ENCODE results near the gene HELT. TPM values are rescaled to one million over a fixed set of nuclear protein-coding genes. Genes with fewer than 3 reads are reported as not detected.
"Not testable (repeated sequence)": the region's sequence is repeated elsewhere in the genome, so short reads cannot be mapped to it uniquely, and the experiment has no call there.

Gene HELT
- total and polyA plus RNA-seq, 2 experiments from 2014 or later: not detected

DNA sequence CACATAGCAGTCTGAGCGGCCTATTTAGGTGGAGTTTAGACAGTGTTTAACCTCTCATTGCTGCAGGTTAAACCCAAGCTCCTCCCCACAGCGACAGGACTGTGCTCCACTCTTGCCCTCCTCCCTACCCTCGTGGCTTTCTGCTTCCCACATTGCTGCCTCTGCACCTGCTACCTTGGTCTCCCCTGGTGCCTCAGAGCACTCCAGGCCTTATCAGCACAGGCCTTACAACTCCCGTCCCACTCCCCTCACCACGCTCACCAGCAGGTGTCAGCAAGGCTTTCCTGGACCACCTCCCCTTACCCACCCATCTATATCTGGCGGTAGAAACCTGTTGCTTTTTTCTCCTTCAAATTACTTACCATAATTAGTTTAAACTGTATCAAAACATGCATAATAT, 18.6 kb downstream of the HELT start:
- no peak overlapping the region for H3K4me3 ChIP-seq
- H3F3A ChIP-seq (ENCODE audit: insufficient read depth): no peaks in the 10 kb centered on the region
- peaks cover 11% of the 10 kb centered on the region for H3K27me3 ChIP-seq (replicated peaks; ENCODE audit: insufficient read depth)
- no peaks in the 10 kb centered on the region for H4K20me1 ChIP-seq (ENCODE audit: insufficient read depth)
- TF ChIP-seq EZH2 (IDR thresholded peaks at IDR 0.05; ENCODE audit: insufficient read depth, poor library complexity, severe bottlenecking): no peak
- no peak for TF ChIP-seq EZH2phosphoT487 (IDR thresholded peaks at IDR 0.05; ENCODE audit: insufficient read depth, low read depth)
- no peak overlapping the region for H3K9ac ChIP-seq
- no peak overlapping the region for H3K4me2 ChIP-seq (ENCODE audit: unreplicated experiment)
- no peaks in the 10 kb centered on the region for H3K79me2 ChIP-seq (ENCODE audit: insufficient read depth)
- no peak overlapping the region for H3K27ac ChIP-seq
- H3K9me2 ChIP-seq (ENCODE audit: insufficient read depth): no peaks in the 10 kb centered on the region
- no peaks in the 10 kb centered on the region for H3K4me1 ChIP-seq (ENCODE audit: insufficient read depth)
- no peaks in the 10 kb centered on the region for H3K9me3 ChIP-seq (ENCODE audit: low read depth)
- in situ Hi-C loops (cut with MboI): loop anchor here (25.0 kb wide), 1 partner anchor 1000 kb away; no protein-coding TSS in a partner anchor
- H3K36me3 ChIP-seq (ENCODE audit: low read depth): no peaks in the 10 kb centered on the region
- 57 to 61% methylated on average over 6 of the region's 6 CpGs for WGBS, 2 experiments (ENCODE audit: low coverage in 1 of 2, low lambda C conversion rate in 2 of 2, missing lambda C conversion rate in 2 of 2)
- H2AFZ ChIP-seq: no peak overlapping the region
- DNase-seq: no peak

DNA sequence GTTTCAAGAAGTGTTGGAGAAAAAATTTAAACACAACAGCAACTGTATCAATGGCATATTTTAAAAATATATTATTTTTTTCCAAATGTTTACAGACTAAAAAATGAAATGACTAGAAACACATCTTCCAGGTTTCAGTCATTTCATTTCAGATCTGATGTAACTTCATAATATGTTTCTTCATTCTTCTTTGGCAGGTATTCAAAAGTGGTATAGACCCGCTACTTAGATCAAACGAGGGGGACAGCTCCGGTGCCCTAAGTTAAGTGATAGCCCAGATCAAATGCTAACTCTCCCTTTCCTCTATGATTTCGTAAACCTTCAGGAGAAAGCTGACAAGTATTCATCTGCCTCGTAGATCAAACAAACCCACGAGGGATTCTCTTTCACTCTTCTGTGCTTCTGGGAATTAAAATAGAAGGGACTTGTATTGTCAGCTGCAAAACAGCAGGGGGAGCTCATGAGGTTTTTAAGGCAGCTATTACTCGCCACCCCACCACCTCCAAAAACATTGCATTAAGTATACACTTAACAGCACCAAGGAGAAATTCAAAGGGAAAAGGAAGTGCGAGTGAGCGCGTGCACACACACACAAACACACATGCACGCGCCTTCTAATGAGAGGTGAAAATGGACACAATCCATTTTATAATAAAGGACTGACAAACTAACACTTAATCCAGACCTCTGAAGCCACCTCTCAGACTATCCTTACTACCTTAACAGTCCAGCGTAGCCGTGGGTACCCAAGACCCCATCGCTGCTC, 21.4 kb downstream of the HELT start:
- TF ChIP-seq EZH2phosphoT487 (IDR thresholded peaks at IDR 0.05; ENCODE audit: insufficient read depth, low read depth) (no peak), EZH2 (IDR thresholded peaks at IDR 0.05; ENCODE audit: insufficient read depth, poor library complexity, severe bottlenecking) (no peak)
- H3K9me2 ChIP-seq (ENCODE audit: insufficient read depth): no peaks in the 10 kb centered on the region

DNA sequence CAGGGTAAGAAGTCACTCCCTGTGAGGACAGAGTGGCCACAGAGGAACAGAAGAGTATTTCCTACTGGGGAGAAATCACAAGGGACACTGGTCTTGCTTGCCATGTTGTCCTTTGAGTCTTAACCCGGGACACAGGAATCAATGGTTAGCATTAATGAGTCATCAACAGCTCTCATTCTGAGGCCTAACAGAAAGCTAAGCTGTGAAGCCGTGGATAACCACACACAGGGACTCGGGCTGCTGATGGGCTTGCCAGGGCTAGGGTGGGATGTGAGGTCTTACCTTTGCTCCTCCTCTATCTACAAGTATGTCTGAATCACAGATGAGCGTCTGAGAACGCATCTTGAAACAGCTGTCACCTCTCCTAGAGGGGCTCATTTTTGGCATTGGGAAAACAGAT, 22.2 kb downstream of the HELT start:
- Histone ChIP-seq H3K9me3 (ENCODE audit: low read depth) (no peaks in the 10 kb centered on the region), H3K4me1 (ENCODE audit: insufficient read depth) (no peaks in the 10 kb centered on the region), H3K4me2 (ENCODE audit: unreplicated experiment) (no peak overlapping the region), H3K27ac (no peak overlapping the region), H3K79me2 (ENCODE audit: insufficient read depth) (no peaks in the 10 kb centered on the region), H3K27me3 (replicated peaks; ENCODE audit: insufficient read depth) (no peaks in the 10 kb centered on the region; the same call in none of the 2 replicates), H3K9ac (no peak overlapping the region), H3K4me3 (no peak overlapping the region), H3F3A (ENCODE audit: insufficient read depth) (no peaks in the 10 kb centered on the region), H4K20me1 (ENCODE audit: insufficient read depth) (no peaks in the 10 kb centered on the region), H3K36me3 (ENCODE audit: low read depth) (no peaks in the 10 kb centered on the region), H2AFZ (no peak overlapping the region), H3K9me2 (ENCODE audit: insufficient read depth) (no peaks in the 10 kb centered on the region)
- in situ Hi-C loops (cut with MboI): loop anchor here (25.0 kb wide), 1 partner anchor 997 kb away; no protein-coding TSS in a partner anchor
- WGBS, 2 experiments (ENCODE audit: low coverage in 1 of 2, low lambda C conversion rate in 2 of 2, missing lambda C conversion rate in 2 of 2): 76 to 82% methylated on average over 5 of the region's 5 CpGs
- TF ChIP-seq EZH2phosphoT487 (IDR thresholded peaks at IDR 0.05; ENCODE audit: insufficient read depth, low read depth) (no peak), EZH2 (IDR thresholded peaks at IDR 0.05; ENCODE audit: insufficient read depth, poor library complexity, severe bottlenecking) (no peak)
- DNase-seq: no peak

More for the DNA sequence above, 21.4 kb downstream of the HELT start:
- H3K4me1 ChIP-seq (ENCODE audit: insufficient read depth): no peaks in the 10 kb centered on the region
- no peaks in the 10 kb centered on the region for H3F3A ChIP-seq (ENCODE audit: insufficient read depth)
- no peaks in the 10 kb centered on the region for H3K79me2 ChIP-seq (ENCODE audit: insufficient read depth)
- no peaks in the 10 kb centered on the region; the same call in 1 of the 2 replicates for H3K27me3 ChIP-seq (replicated peaks; ENCODE audit: insufficient read depth)
- no peaks in the 10 kb centered on the region for H4K20me1 ChIP-seq (ENCODE audit: insufficient read depth)
- peak overlapping the region; percentile 66 for H3K9ac ChIP-seq
- peak overlapping the region; percentile 91 for H2AFZ ChIP-seq
- peak overlapping the region; percentile 72 for H3K4me3 ChIP-seq
- DNase-seq: peak; percentile 74
- in situ Hi-C loops (cut with MboI): loop anchor here (25.0 kb wide), 1 partner anchor 998 kb away; no protein-coding TSS in a partner anchor
- peak overlapping the region; percentile 92 for H3K4me2 ChIP-seq (ENCODE audit: unreplicated experiment)
- no peaks in the 10 kb centered on the region for H3K36me3 ChIP-seq (ENCODE audit: low read depth)
- WGBS, 2 experiments (ENCODE audit: low coverage in 1 of 2, low lambda C conversion rate in 2 of 2, missing lambda C conversion rate in 2 of 2): 11 to 16% methylated on average over 15 of the region's 15 CpGs
- H3K9me3 ChIP-seq (ENCODE audit: low read depth): no peaks in the 10 kb centered on the region
- no peak overlapping the region for H3K27ac ChIP-seq

DNA sequence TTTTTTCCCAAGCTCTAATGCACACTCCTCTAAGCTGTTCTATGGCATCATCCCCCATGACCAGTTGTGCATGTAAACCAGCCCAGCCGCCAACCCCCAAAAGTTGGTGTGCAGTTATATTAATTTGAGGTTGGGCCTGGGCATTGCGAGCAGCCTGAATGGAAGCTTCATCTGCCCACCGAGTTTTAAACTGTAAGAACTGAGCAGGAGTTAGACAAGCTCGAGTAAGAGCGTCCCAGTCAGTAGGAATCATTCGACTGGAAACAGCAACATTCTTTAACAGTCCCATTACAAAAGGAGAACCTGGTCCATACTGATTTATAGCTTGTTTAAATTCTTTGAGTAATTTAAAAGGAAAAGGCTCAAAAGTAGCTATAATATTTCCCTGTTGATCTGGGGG, 32.0 kb downstream of the HELT start:
- H3K4me1 ChIP-seq (ENCODE audit: insufficient read depth); H4K20me1 ChIP-seq (ENCODE audit: insufficient read depth); H3K4me2 ChIP-seq (ENCODE audit: unreplicated experiment); H3K9me2 ChIP-seq (ENCODE audit: insufficient read depth); in situ Hi-C loops (cut with MboI); H3F3A ChIP-seq (ENCODE audit: insufficient read depth); H3K27ac ChIP-seq; H3K79me2 ChIP-seq (ENCODE audit: insufficient read depth); H3K4me3 ChIP-seq; H2AFZ ChIP-seq; DNase-seq; H3K9ac ChIP-seq; H3K36me3 ChIP-seq (ENCODE audit: low read depth); H3K9me3 ChIP-seq (ENCODE audit: low read depth): not testable (repeated sequence)
- H3K27me3 ChIP-seq (replicated peaks; ENCODE audit: insufficient read depth): peaks cover 14% of the 10 kb centered on the region
- WGBS, 2 experiments (ENCODE audit: low coverage in 1 of 2, low lambda C conversion rate in 2 of 2, missing lambda C conversion rate in 2 of 2): 53% methylated on average over 6 of the region's 6 CpGs

DNA sequence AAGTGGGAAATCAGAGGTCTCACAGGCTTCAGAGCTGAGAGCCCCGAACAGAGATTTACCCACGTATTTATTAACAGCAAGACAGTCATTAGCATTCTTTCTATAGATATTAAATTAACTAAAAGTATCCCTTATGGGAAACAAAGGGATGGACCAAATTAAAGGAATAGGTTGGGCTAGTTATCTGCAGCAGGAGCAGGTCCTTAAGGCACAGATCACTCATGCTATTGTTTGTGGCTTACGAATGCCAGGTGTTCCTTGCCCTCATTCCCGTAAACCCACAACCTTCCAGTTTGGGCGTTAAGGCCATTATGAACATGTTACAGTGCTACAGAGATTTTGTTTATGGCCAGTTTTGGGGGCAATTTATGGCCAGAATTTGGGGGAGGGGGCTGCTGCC, 33.0 kb downstream of the HELT start:
- H3K9me3 ChIP-seq (ENCODE audit: low read depth); H3K79me2 ChIP-seq (ENCODE audit: insufficient read depth); H3K4me2 ChIP-seq (ENCODE audit: unreplicated experiment); H3K27ac ChIP-seq; DNase-seq; H3F3A ChIP-seq (ENCODE audit: insufficient read depth); H2AFZ ChIP-seq; H3K4me1 ChIP-seq (ENCODE audit: insufficient read depth); in situ Hi-C loops (cut with MboI); H3K9ac ChIP-seq; H3K9me2 ChIP-seq (ENCODE audit: insufficient read depth); H3K4me3 ChIP-seq; H3K36me3 ChIP-seq (ENCODE audit: low read depth); H4K20me1 ChIP-seq (ENCODE audit: insufficient read depth): not testable (repeated sequence)
- peaks cover 15% of the 10 kb centered on the region for H3K27me3 ChIP-seq (replicated peaks; ENCODE audit: insufficient read depth)
- WGBS, 2 experiments (ENCODE audit: low coverage in 1 of 2, low lambda C conversion rate in 2 of 2, missing lambda C conversion rate in 2 of 2): 74 to 78% methylated on average over 5 of the region's 5 CpGs
